Uterus (tissue), 2 donors: ENCODE data around the gene DDX47.

Experiments
- POLR2A ChIP-seq, 2 donors: fragments of 450-650 bp; IDR thresholded peaks; one replicate each; pipeline ENCODE4 v1.6.1; 2016; ENCODE audit warnings: antibody characterized with exemption in 2 of 2, mild to moderate bottlenecking in 1 of 2, moderate library complexity in 1 of 2
- TF ChIP-seq, protein P1 (sequence below), 4 experiments: fragments of 200-600 bp in 2 of 4; fragments of 450-650 bp in 2 of 4; sonication (generic) in 2 of 4; IDR thresholded peaks; one replicate each; pipeline ENCODE4 v1.5.1; 2016 to 2019; ENCODE audit warnings: antibody characterized with exemption in 4 of 4, mild to moderate bottlenecking in 2 of 4, moderate library complexity in 1 of 4

GRCh38 chr12:12777092-12777491 is 36.1 kb upstream of the DDX47 start:
- TF ChIP-seq, protein P1, sequence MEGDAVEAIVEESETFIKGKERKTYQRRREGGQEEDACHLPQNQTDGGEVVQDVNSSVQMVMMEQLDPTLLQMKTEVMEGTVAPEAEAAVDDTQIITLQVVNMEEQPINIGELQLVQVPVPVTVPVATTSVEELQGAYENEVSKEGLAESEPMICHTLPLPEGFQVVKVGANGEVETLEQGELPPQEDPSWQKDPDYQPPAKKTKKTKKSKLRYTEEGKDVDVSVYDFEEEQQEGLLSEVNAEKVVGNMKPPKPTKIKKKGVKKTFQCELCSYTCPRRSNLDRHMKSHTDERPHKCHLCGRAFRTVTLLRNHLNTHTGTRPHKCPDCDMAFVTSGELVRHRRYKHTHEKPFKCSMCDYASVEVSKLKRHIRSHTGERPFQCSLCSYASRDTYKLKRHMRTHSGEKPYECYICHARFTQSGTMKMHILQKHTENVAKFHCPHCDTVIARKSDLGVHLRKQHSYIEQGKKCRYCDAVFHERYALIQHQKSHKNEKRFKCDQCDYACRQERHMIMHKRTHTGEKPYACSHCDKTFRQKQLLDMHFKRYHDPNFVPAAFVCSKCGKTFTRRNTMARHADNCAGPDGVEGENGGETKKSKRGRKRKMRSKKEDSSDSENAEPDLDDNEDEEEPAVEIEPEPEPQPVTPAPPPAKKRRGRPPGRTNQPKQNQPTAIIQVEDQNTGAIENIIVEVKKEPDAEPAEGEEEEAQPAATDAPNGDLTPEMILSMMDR (IDR thresholded peaks at IDR 0.05): no peak
- TF ChIP-seq POLR2A (IDR thresholded peaks at IDR 0.05): no peak
